Esophagus (tissue), 2 donors: ENCODE measurements around the gene CALCB. TPM values are rescaled to one million over a fixed set of nuclear protein-coding genes. Genes with fewer than 3 reads are reported as not detected.
"Not testable (repeated sequence)": the region's sequence is repeated elsewhere in the genome, so short reads cannot be mapped to it uniquely, and the experiment has no call there.

Experiments used
- H3K27ac ChIP-seq, 2 donors: one replicate each; pipeline ENCODE4 v1.5.1; 2013; ENCODE audit warnings: low read depth in 2 of 2, mild to moderate bottlenecking in 2 of 2, inconsistent platforms in 1 of 2, low read length in 1 of 2, moderate library complexity in 1 of 2
- H3K27me3 ChIP-seq, 2 donors: one replicate each; pipeline ENCODE4 v1.6.1; 2013; ENCODE audit warnings: low read length in 2 of 2, control low read depth in 1 of 2, mild to moderate bottlenecking in 1 of 2; ENCODE audit not compliant: insufficient read depth in 2 of 2, control insufficient read depth in 1 of 2
- H3K36me3 ChIP-seq, 2 donors: one replicate each; pipeline ENCODE4 v1.6.1; 2013; ENCODE audit warnings: low read length in 1 of 2; ENCODE audit not compliant: control insufficient read depth in 2 of 2, insufficient read depth in 2 of 2
- H3K4me1 ChIP-seq, 2 donors: one replicate each; pipeline ENCODE4 v1.6.1; 2013; ENCODE audit warnings: low read length in 1 of 2; ENCODE audit not compliant: control insufficient read depth in 2 of 2, insufficient read depth in 2 of 2
- H3K4me3 ChIP-seq, 2 donors: one replicate each; pipeline ENCODE4 v1.5.1; 2013; ENCODE audit warnings: low read length in 2 of 2, mild to moderate bottlenecking in 2 of 2, low read depth in 1 of 2, moderate library complexity in 1 of 2
- H3K9me3 ChIP-seq, 2 donors: one replicate each; pipeline ENCODE4 v1.6.1; 2013; ENCODE audit warnings: mild to moderate bottlenecking in 2 of 2, low read depth in 1 of 2, low read length in 1 of 2, moderate library complexity in 1 of 2; ENCODE audit not compliant: control insufficient read depth in 2 of 2, insufficient read depth in 1 of 2
- WGBS, 2 donors: extraction: QIAGEN DNeasy Blood & Tissue Kit; methylation state at CpG; one replicate each; pipeline ENCODE4 v1.1.7; 2013; 5-methylcytosine and 5-hydroxymethylcytosine counted together
- polyA plus RNA-seq, 2 donors: library from polyadenylated mRNA; stranded (reverse); fragments of 200-250 nt; gene quantifications; one replicate each; pipeline ENCODE4 v1.2.3, GENCODE V29; 2013
- donor health status: healthy with polysubstance abuse.
- donor health status: Bipolar disorder and iron deficiency.

Gene CALCB
- polyA plus RNA-seq: under 1 TPM in 1 of 2 donors, not detected in 1; 0.06 TPM

- peaks cover 0 to 8% of the 10 kb centered on the region in 2 donors for H3K4me1 ChIP-seq
- 2 to 3% methylated on average over 60 of the region's 60 CpGs for WGBS, 2 donors
- H3K27me3 ChIP-seq: peaks cover 0 to 2% of the 10 kb centered on the region in 2 donors
- H3K4me3 ChIP-seq: peak within 1 kb of the TSS in 1 of 2 donors; percentile 11
- H3K36me3 ChIP-seq: no peaks in the 10 kb centered on the region
- H3K9me3 ChIP-seq: no peaks in the 10 kb centered on the region
- no peak within 1 kb of the TSS for H3K27ac ChIP-seq
Measured at GRCh38 chr11:15073361-15074205, at the start of gene CALCB. CALCB (plus strand) TSS chr11:15073593; CDS start chr11:15074719, 1,126 bp downstream.

- Histone ChIP-seq H3K9me3 (no peaks in the 10 kb centered on the region), H3K36me3 (no peaks in the 10 kb centered on the region), H3K4me1 (no peaks in the 10 kb centered on the region), H3K4me3 (no peak overlapping the region), H3K27ac (no peak overlapping the region), H3K27me3 (no peaks in the 10 kb centered on the region)
- WGBS, 2 donors: 46 to 49% methylated on average over 3 of the region's 3 CpGs
Measured at GRCh38 chr11:15027011-15027410, 46.4 kb upstream of the CALCB start.

GRCh38 chr11:15027956-15028355 lies 45.4 kb upstream of the CALCB start:
- Histone ChIP-seq H3K4me3 (no peak overlapping the region), H3K4me1 (no peaks in the 10 kb centered on the region), H3K36me3 (no peaks in the 10 kb centered on the region), H3K9me3 (no peaks in the 10 kb centered on the region), H3K27ac (no peak overlapping the region), H3K27me3 (no peaks in the 10 kb centered on the region)
- 32 to 51% methylated on average over 2 of the region's 2 CpGs for WGBS, 2 donors

GRCh38 chr11:15028379-15028778 lies 45.0 kb upstream of the CALCB start:
- H3K36me3 ChIP-seq: no peaks in the 10 kb centered on the region
- H3K4me3 ChIP-seq: no peak overlapping the region
- no peaks in the 10 kb centered on the region for H3K4me1 ChIP-seq

GRCh38 chr11:15031945-15032344 lies 41.4 kb upstream of the CALCB start:
- H3K27ac ChIP-seq, H3K4me3 ChIP-seq, H3K36me3 ChIP-seq, H3K27me3 ChIP-seq, H3K9me3 ChIP-seq, H3K4me1 ChIP-seq: not testable (repeated sequence)
- WGBS, 2 donors: 77 to 82% methylated on average over 4 of the region's 4 CpGs

More at GRCh38 chr11:15028379-15028778, 45.0 kb upstream of the CALCB start:
- Histone ChIP-seq H3K27ac (no peak overlapping the region), H3K27me3 (no peaks in the 10 kb centered on the region), H3K9me3 (no peaks in the 10 kb centered on the region)

- 74 to 75% methylated on average over 5 of the region's 5 CpGs for WGBS, 2 donors
- Histone ChIP-seq H3K4me3 (no peak overlapping the region), H3K36me3 (no peaks in the 10 kb centered on the region), H3K27ac (no peak overlapping the region), H3K27me3 (no peaks in the 10 kb centered on the region), H3K9me3 (no peaks in the 10 kb centered on the region), H3K4me1 (no peaks in the 10 kb centered on the region)
Measured at GRCh38 chr11:15034687-15035267, 38.6 kb upstream of the CALCB start.

- no peaks in the 10 kb centered on the region for H3K27me3 ChIP-seq
- H3K36me3 ChIP-seq: no peaks in the 10 kb centered on the region
- 41 to 45% methylated on average over 12 of the region's 12 CpGs for WGBS, 2 donors
- H3K9me3 ChIP-seq: no peaks in the 10 kb centered on the region
- no peak overlapping the region for H3K27ac ChIP-seq
- no peak overlapping the region for H3K4me3 ChIP-seq
- H3K4me1 ChIP-seq: no peaks in the 10 kb centered on the region
Measured at GRCh38 chr11:15035283-15035682, 38.1 kb upstream of the CALCB start.

- 85 to 90% methylated on average over 2 of the region's 2 CpGs for WGBS, 2 donors
Measured at GRCh38 chr11:15038963-15039362, 34.4 kb upstream of the CALCB start.

GRCh38 chr11:15045209-15045608 lies 28.2 kb upstream of the CALCB start:
- H3K4me1 ChIP-seq: no peaks in the 10 kb centered on the region
- H3K9me3 ChIP-seq: no peaks in the 10 kb centered on the region
- no peaks in the 10 kb centered on the region for H3K27me3 ChIP-seq
- H3K27ac ChIP-seq: no peak overlapping the region
- H3K36me3 ChIP-seq: no peaks in the 10 kb centered on the region
- no peak overlapping the region for H3K4me3 ChIP-seq

More at GRCh38 chr11:15038963-15039362, 34.4 kb upstream of the CALCB start:
- no peak overlapping the region for H3K4me3 ChIP-seq
- no peaks in the 10 kb centered on the region for H3K9me3 ChIP-seq
- no peaks in the 10 kb centered on the region for H3K4me1 ChIP-seq
- H3K27ac ChIP-seq: no peak overlapping the region
- H3K36me3 ChIP-seq: no peaks in the 10 kb centered on the region
- no peaks in the 10 kb centered on the region for H3K27me3 ChIP-seq

GRCh38 chr11:15045891-15046290 lies 27.5 kb upstream of the CALCB start:
- WGBS, 2 donors: 63 to 77% methylated on average over 2 of the region's 2 CpGs
- no peaks in the 10 kb centered on the region for H3K4me1 ChIP-seq
- no peaks in the 10 kb centered on the region for H3K36me3 ChIP-seq
- H3K27me3 ChIP-seq: no peaks in the 10 kb centered on the region
- no peak overlapping the region for H3K4me3 ChIP-seq
- H3K9me3 ChIP-seq: no peaks in the 10 kb centered on the region
- H3K27ac ChIP-seq: no peak overlapping the region
